SH-SY5Y (cell line): Measurements from ENCODE around the gene FBH1.

Source experiments
- GATA2 ChIP-seq: IDR thresholded peaks from 2 replicates; pipeline ENCODE4 v1.6.1; 2011; ENCODE audit warnings: mild to moderate bottlenecking, low read depth, low read length
- GATA3 ChIP-seq: IDR thresholded peaks from 2 replicates; pipeline ENCODE4 v1.6.1; 2011; ENCODE audit warnings: low read depth, mild to moderate bottlenecking, low read length, moderate library complexity

- TF ChIP-seq GATA2 (no peak), GATA3 (no peak)
Observed at GRCh38 chr10:5963591-5963990, 73.5 kb downstream of the FBH1 start.
